CD4-positive, alpha-beta T cell treated with Interleukin-15 for 1 hour (primary cell): ENCODE measurements around the gene ATG2A.

ENCODE experiments used
- DNase-seq: peaks from one replicate; pipeline ENCODE4 v3.0.0-alpha.2; 2020

ATG2A gene

DNA sequence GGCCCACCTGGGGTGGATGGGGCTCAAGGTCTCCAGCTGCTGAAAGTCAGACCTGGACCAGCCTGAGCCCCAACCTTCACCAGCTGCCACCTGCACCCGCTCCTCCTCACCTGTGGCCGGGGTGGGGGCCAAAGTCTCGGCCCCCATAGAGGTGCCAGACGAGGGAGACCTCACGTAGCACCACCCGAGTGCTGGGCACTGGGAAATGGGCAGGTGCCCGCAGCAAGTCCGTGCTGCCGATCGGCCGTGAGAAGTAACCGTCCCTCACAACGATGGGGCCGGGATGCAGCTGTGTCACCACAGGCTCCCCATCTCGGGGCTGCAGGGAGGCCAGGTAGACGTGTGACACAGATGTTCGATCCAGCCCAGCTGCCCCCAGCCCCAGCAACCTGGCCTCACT lies 16.2 kb downstream of the ATG2A start:
- no peak for DNase-seq

- peak; percentile 69 for DNase-seq
These were observed 16.7 kb downstream of the ATG2A start for GRCh38 chr11:64900263-64900678.

- DNase-seq = no peak
These were observed 18.5 kb downstream of the ATG2A start for GRCh38 chr11:64898541-64898940.

GRCh38 chr11:64898076-64898445 lies 18.9 kb downstream of the ATG2A start:
- no peak for DNase-seq

DNA sequence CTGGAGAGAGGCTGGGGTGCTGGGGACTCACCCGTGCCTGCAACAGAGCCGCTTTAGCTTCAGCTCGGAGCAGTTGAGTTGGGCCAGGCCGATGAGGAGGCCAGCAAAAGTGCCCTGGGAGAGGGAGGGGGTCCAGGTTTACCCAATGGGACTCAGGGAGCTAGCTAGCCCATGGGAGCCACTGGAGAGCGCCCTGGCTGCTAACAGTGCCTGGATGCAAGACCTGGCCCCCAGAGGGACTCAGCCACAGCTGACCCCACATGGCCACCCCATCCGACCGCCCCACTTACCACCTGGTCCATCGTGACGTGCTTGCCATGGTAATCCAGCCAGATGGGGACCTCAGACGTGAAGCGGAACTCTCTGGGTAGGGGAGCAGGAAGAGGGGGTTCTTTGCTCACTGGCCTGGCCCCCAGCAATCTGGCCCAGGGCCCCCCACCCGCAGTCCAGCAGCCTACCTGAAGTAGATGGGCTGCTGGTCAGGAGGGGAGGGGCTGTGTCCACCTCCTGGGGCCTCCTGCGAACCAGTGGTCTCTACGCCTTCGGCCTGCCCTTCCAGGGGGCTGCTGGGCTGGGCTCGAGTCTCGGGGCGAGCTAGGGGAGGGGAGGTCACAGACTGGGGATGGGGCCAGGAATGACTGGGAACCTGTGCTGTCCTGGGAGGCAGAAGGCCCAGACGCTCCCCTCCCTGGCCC lies 19.5 kb downstream of the ATG2A start:
- no peak for DNase-seq

GRCh38 chr11:64896448-64897022 lies 20.5 kb downstream of the ATG2A start:
- DNase-seq = no peak

DNA sequence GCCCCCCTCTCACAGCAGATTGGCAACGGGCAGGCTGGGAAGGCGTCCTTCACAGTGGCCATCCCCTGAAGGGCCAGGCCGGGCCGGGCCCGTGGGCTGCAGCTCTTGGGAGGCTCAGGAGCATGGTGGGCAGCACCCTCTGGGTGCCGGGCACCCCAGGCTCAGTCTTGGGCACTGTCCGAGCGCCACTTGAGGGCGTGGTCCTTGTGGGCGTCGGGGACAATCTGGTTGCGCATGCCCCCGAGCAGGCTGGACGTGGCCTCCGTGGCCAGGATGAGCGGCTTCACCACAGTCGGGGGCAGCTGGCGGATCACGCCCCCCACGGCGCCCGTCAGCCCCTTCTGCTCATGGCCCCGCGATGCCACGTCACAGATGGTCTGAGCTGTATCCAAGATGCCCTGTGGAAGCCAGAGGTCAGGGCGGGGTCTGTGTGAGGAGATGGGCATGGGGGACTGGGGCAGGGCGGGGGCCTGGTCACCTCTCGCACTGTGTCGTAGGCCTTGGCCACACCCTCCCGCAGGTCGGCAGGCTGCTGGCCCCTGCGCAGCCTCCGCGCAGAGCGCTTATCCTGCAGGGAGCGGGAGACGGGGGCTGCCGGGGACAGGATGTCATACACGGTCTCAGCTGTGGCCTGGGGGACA lies 22.1 kb downstream of the ATG2A start:
- DNase-seq = no peak

- peak; percentile 87 for DNase-seq
These were observed 22.8 kb downstream of the ATG2A start for GRCh38 chr11:64894070-64894811.

DNA sequence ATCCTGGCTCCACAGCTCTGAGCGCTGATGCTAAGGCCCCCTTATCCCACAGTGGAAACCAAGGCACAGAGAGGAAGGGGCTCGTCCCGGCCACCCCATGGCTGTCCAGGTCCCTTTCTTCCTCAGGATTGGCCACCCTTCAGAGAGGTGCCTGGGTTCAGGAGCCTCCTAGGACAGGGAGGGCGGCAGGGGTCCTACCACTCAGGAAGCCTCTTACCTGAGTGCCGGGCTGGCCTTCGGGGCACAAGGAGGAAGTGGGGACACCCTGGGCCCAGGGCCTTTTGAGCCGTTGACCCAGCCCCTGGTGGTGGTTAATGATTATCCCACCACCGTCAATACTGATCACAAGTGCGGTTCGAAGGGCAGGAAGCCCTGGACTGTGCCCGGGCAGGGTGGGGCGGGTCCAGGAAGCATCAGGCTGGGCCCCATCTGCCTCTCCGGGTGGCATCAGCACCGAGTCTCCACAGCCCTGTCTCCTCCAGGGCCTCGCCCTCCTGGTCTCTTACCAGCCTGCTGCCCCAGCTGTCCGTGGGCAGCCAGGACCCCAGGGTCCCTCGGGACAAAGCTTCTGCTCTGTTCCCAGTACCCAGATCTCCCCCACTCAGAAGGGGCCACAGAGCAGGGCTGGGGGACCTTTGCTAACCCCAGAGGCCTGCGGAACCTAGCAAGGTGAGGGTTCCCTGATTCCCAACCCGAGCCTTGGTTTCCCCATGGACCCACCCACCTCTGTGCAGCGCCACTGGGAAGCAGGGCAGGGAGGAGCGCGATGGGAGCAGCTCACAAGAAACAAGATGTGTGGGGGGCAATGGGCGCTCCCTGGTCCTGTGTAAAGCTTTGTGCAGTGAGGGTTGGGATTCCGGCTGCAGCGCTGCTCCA lies 23.6 kb downstream of the ATG2A start:
- DNase-seq = no peak

DNA sequence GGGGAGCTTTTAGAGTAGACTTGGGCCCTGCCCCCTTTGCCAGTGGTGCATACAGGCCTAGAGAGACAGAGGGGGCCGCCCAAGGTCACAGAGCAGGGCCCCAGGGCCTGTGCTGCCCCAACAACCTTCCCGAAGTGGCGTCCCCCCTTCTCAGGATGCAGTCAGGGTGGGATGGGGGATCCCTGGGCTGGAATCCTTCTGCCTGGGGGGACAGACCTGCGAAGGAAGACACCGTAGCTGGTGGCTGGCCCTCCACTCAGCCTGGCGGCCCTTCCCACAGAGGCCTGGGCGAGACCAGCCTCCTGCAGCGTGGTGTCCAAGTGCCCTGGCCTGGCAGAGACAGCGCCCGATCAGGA lies 24.2 kb downstream of the ATG2A start:
- DNase-seq = no peak

- no peak for DNase-seq
These were observed 24.6 kb downstream of the ATG2A start for GRCh38 chr11:64892411-64892831.

DNA sequence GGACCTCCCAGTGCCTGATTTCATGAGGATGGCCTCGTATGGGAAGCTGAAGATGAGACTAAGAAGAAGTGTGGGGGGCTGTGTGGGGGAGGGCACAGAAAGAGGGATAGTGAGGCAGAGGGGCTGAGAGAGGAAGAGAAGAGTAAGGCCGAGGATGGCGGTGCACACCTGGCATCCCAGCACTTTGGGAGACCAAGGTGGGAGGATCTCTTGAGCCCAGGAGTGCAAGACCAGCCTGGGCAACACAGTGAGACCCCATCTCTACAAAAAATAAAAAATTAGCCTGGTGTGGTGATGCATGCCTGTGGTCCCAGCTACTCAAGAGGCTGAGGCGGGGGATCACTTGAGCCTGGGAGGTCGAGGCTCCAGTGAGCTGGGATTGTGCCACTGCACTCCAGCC lies 25.1 kb downstream of the ATG2A start:
- DNase-seq = no peak

DNA sequence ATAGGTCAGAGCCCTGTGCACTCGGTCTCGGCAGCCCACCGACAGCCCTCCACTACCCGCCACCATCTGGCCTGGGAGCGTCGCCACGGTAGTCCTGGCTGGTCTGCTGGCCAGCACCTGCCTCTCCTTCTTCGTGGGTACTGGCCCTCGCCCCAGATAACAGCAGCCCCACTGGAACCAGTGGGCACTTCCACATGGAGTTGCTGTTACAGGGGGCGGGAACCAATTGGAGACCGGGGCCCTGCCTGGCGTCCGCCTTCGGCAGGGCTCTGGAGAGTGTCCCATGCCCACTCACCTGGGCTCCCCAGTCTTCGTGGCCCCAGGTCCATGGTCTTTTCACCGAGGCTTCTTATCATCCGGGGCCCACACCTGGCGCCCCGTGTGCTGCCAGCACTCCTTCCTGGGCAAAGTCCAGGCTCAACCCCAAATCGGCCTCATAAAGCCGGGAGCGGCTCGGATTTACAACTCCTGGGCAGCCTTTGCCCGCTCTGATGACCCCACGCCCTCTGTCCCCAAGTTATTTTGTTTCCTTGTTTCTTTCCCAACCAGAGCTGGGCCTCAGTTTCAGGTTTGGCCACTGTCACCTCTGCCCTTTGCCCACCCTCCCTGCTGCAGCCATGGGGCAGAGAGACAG lies 25.7 kb downstream of the ATG2A start:
- DNase-seq = no peak

DNA sequence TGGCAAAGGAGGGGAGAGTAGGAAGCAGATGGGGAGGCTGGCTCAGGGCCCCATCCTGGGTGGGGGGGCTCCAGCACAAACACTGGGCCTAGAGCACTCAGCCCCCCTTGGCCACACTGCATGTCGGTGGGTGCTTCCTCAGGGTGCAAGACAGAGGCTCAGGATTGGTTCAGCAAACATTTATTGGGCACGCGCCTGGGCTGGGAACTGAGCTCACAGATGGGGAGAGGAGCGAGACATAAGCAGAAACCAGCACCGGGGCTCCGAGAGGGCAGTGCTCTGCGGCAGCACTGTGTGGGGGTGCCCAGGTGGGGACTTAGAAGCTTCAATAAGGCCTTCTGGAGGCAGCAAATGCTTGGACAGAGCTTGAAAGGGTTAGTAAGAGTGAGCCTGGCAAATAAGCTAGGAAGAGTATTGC lies 26.5 kb downstream of the ATG2A start:
- no peak for DNase-seq

- no peak for DNase-seq
These were observed 28.1 kb downstream of the ATG2A start for GRCh38 chr11:64888729-64889511.

DNA sequence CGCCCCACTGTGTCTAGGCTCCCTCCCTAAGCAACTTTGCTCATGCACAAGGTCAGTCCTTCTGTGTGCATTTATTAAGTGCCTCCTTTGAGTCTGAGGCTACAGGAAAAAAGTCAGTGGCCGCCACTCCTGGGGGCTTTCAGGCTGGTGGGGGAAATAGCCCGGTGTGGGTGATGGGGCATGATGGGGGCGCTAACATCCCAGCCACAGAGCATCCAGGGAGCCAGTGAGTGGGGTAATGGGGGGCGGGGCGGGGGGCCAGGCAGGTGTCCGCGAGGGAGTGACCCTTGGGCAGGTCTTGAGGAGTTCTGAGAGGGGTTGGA lies 28.6 kb downstream of the ATG2A start:
- no peak for DNase-seq

GRCh38 chr11:64887757-64888405 lies 29.1 kb downstream of the ATG2A start:
- DNase-seq = peak; percentile 81

GRCh38 chr11:64887234-64887756 lies 29.7 kb downstream of the ATG2A start:
- no peak for DNase-seq

DNA sequence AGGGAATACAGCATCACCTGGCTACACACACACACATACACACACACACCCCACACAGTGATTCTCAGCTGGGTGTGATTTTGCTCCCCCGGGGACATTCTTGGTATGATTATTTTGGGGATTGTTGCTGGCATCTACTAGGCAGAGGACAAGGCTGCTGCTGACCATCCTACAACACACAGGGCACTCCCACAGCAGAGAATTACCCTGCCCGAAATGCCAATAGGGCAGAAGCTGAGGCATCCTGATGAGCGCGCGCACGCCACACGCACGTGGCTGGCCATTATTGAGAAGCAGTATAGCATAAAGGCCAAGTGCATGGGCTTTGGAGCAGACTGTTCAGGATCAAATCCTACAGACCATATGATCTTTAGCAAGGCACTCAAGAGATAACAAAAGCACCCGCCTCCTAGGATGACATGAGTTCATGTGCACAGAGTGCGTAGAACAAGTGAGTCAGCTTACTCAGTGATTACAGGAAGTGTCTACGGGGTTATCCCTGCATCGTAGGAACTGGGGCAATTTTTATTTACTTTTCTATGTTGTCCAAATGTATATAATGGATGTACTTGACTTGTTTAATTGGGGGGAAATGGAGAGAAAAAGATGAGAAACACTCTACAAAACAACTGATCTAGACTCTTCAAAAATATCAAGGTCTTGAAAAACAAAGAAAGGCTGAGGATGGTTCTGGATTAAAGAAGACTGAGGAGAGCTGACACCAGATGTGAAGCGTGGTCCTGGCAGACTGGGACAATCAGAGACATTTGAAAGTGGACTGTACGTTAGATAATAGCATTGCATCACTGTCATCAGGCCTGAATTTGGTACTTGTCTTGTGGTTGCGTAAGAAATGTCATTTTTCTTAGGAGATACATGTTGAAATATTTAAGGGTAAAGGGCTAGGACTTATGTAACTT lies 31.4 kb downstream of the ATG2A start:
- DNase-seq = peak; percentile 62

- no peak for DNase-seq
These were observed 33.0 kb downstream of the ATG2A start for GRCh38 chr11:64884019-64884418.
